PFSK-1 (cell line): Measurements from ENCODE around the gene MAD1L1.

Experiments
- FOXP2 ChIP-seq: optimal IDR thresholded peaks from 2 replicates; pipeline ENCODE3; 2011; ENCODE audit warnings: borderline replicate concordance, control low read depth, inconsistent platforms; ENCODE audit not compliant: insufficient read depth; ENCODE audit errors: extremely low read length, extremely low read depth
- POLR2AphosphoS5 ChIP-seq: IDR thresholded peaks from 2 replicates; pipeline ENCODE4 v1.6.1; 2012; ENCODE audit warnings: low read depth, mild to moderate bottlenecking, control low read depth, low read length, moderate library complexity
- REST ChIP-seq, 2 experiments: IDR thresholded peaks; 2 replicates each; pipeline versions ENCODE4 v1.6.1 to v1.8.0; 2011 to 2012; ENCODE audit warnings: low read depth in 2 of 2, low read length in 2 of 2, control low read depth in 1 of 2, inconsistent platforms in 1 of 2, mild to moderate bottlenecking in 1 of 2, moderate library complexity in 1 of 2; ENCODE audit not compliant: insufficient read depth in 1 of 2
- SIN3A ChIP-seq: IDR thresholded peaks from 2 replicates; pipeline ENCODE4 v1.6.1; 2012; ENCODE audit warnings: mild to moderate bottlenecking, low read length, moderate library complexity, borderline replicate concordance; ENCODE audit not compliant: insufficient read depth
- TAF1 ChIP-seq: IDR thresholded peaks from 2 replicates; pipeline ENCODE4 v1.6.1; 2012; ENCODE audit warnings: low read length, control low read depth, borderline replicate concordance; ENCODE audit not compliant: insufficient read depth

- TF ChIP-seq REST (IDR thresholded peaks at IDR 0.05; ENCODE audit: insufficient read depth in 1 of 2, low read depth in 2 of 2, low read length in 2 of 2) (no peak), TAF1 (no peak), SIN3A (no peak), POLR2AphosphoS5 (no peak), FOXP2 (no peak)
Observed at GRCh38 chr7:1888425-1888824, 344.3 kb downstream of the MAD1L1 start.
